Middle frontal gyrus (tissue), 1 donor: Measurements from ENCODE around the gene TSHR.
"Not testable (repeated sequence)": the region's sequence is repeated elsewhere in the genome, so short reads cannot be mapped to it uniquely, and the experiment has no call there.

Source experiments
- DNase-seq: peaks from one replicate; pipeline ENCODE4 v3.0.0-alpha.2; 2015; ENCODE audit warnings: low spot score; ENCODE audit errors: extremely low spot score

The TSHR gene

DNA sequence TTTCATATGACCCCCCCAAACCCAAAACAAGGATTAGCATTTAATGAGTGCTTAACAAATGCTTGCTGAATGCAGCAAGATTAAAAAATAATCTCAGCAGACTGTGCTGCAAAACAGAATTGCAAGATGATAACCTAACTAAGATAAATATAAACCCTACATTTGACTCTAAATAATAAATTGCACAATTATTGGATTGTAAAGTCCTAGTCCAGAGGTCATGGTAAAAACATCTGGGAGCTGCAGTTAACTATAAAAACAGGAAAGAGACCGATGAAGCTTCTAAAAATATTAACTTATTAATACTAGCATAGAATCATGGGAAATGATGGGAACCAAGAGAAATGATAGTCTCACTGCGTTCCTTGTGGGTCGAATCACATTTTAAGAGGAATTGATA, 37.2 kb downstream of the TSHR start:
- no peak for DNase-seq

- peak; percentile 59 for DNase-seq
Observed at GRCh38 chr14:80996049-80996901, 40.9 kb downstream of the TSHR start.

DNA sequence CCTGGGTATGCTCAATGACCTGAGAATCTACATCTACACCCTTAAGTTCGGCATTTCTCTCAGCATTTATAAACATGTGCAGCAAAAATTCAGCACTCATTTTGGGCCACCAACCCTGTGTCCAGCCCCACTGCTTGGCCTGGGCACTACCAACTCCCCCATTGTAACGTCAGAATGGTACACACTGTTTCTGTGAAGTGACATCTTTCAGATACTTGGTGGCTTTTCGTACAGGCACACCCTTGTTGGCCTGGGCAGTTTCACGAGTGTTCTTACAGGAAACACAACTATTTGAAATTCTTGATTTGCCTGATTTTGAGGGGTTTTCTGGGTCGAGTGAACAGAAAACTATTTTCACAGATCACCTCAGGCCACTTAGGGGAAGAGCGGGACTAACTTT, 46.0 kb downstream of the TSHR start:
- no peak for DNase-seq

GRCh38 chr14:81004575-81004974, 49.2 kb downstream of the TSHR start:
- DNase-seq = no peak

- DNase-seq = no peak
Observed at GRCh38 chr14:81005540-81006228, 50.3 kb downstream of the TSHR start.

DNA sequence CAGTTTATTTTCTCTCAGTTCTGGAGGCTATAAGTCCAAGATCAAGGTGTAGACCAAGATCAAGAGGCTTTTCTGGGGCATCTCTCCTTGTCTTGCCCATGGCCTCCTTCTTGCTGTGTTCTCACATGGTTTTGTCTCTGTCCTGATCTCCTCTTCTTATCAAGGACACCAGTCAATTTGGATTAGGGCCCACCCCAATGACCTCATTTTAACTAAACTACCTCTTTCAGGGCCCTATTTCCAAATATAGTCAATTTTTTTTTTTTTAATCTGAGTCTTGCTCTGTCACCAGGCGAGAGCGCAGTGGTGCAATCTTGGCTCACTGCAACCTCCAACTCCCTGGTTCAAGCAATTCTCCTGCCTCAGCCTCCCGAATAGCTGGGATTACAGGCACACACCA, 50.8 kb downstream of the TSHR start:
- no peak for DNase-seq

- no peak for DNase-seq
Observed at GRCh38 chr14:81007131-81007530, 51.7 kb downstream of the TSHR start.

- no peak for DNase-seq
Observed at GRCh38 chr14:81009346-81009745, 53.9 kb downstream of the TSHR start.

GRCh38 chr14:81018251-81018650, 62.8 kb downstream of the TSHR start:
- DNase-seq = no peak

DNA sequence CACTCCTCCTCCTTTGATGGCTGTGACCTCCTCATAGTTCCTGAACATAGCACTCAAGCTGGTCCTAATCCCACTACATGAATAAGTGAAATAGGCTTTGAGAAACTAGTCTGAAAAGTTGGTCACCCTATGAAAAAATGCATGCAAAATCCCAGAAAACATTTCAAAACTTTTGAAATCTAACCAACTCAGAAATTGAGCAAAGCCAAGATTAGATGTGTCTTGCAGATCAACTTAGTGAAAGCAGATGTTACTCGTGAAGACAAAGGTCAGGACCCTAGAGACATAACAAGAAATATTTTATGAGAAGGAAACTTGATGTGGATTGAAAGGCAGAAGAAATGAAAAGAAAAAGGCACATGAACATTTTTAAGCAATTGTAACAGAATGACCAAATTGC, 63.3 kb downstream of the TSHR start:
- no peak for DNase-seq

- not testable (repeated sequence) for DNase-seq
Observed at GRCh38 chr14:81019113-81019512, 63.7 kb downstream of the TSHR start.

DNA sequence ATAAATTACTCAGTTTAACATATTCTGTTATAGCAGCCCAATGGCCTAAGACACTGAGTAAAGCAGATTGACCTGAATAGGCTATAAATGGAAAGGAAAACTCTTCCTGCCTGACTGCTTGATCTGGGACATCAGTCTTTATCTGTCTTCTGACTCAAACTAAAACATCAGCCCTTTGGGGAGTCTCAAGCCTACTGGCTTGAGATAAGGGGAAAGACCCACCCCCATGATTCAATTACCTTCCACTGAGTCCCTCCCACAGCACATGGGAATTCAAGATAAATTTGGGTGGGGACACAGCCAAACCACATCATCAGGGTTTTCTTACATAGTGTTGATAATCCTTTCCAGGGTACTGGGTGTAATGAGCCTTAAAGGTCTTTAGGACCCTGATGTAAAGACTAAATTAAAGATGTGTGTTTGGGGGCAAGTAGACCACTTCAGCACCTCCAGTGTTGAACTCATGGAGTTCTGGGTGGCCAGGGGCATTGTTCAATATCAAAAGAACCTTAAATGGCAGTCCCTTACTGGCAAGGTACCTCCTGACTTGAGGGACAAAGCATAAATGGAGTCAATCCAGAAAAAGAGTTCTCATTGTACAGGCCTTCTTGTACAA, 67.8 kb downstream of the TSHR start:
- DNase-seq = no peak

DNA sequence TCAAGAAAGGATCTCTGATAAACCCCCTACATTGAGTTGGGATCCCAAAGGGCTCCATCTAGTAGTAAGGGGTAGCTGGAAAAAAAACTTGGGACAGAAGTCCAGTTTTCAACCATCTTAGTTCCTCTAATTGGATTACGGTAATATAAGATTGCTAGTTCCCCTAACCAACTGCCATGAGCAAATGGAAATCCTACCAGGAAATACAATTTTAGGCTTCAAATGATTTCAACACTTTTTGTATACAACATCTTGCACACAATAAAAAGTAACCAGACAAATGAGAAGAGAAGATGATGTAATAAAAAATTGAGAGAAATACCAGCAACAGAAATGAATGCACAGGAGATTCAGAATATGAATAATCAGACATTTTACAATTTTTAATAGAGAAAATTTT, 73.0 kb downstream of the TSHR start:
- DNase-seq = no peak

- no peak for DNase-seq
Observed at GRCh38 chr14:81031488-81031887, 76.1 kb downstream of the TSHR start.

- DNase-seq = no peak
Observed at GRCh38 chr14:81033698-81034240, 78.3 kb downstream of the TSHR start.

DNA sequence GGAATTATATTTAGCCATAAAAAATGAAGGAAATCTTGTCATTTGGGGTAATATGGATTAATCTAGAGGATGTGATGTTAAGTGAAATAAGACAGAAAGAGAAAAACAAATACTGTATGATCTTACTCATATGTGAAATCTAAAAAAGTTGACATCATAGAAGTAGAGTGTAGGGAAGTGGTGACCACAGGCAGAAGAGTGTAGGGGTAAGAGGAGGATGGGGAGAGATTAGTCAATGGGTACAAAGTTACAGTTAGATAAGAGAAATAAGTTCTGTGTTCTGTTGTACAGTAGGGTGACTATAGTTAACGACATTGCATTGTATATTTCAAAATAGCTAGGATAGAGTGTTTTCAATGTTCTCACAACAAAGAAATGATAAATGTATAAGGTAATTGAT, 87.0 kb downstream of the TSHR start:
- no peak for DNase-seq

- DNase-seq = no peak
Observed at GRCh38 chr14:81051547-81051946, 96.1 kb downstream of the TSHR start.

GRCh38 chr14:81054057-81054456, 98.6 kb downstream of the TSHR start:
- not testable (repeated sequence) for DNase-seq

DNA sequence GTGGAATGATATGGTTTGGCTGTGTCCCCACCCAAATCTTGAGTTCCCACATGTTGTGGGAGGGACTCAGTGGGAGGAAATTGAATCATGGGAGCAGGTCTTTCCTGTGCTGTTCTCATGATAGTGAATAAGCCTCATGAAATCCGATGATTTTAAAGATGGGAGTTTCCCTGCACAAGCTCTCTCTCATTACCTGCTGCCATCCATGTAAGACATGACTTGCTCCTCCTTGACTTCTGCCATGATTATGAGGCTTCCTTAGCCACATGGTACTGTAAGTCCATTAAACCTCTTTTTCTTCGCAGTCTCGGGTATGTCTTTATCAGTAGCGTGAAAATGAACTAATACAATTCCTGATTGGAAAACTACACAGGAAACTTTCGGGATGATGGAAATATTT, 100.5 kb downstream of the TSHR start:
- no peak for DNase-seq

DNA sequence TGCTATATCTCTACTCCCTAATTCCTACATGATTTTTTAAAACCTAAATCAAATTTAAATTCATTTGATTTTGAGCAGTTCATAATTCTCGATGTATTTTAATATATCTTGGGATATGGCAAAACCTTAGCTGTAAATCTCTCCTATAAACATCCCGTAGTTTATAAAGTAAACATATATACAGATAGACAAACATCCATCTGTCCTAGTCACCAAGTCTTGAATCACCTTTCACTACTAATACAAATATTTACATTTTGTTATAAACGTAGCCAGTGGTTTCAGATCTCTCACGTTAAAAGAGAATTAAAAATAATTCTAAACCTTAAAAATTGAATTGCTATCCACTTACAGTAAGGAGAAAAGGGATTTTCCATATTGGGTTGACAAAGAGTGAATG, 107.0 kb downstream of the TSHR start:
- no peak for DNase-seq

GRCh38 chr14:81062816-81063215, 107.4 kb downstream of the TSHR start:
- no peak for DNase-seq

GRCh38 chr14:81066672-81067071, 111.3 kb downstream of the TSHR start:
- no peak for DNase-seq
